GM19099 (cell line): Measurements from ENCODE around the gene RPS6KB1.

Experiments used
- POLR2A ChIP-seq: IDR thresholded peaks from 3 replicates; pipeline ENCODE4 v1.6.1; 2011; ENCODE audit warnings: low read depth; ENCODE audit not compliant: insufficient read length; ENCODE audit errors: extremely low read depth

The RPS6KB1 gene

GRCh38 chr17:59892924-59893675 lies at the start of gene RPS6KB1, which contains the start of gene TUBD1:
RPS6KB1 (plus strand) TSS chr17:59893121; CDS start chr17:59893185, 64 bp downstream.
TUBD1 (minus strand) TSS chr17:59892943; CDS start chr17:59891002, 1,941 bp downstream.
- TF ChIP-seq POLR2A: peak; percentile 97

GRCh38 chr17:59844884-59845594 lies 47.9 kb upstream of the RPS6KB1 start:
- no peak for TF ChIP-seq POLR2A

- TF ChIP-seq POLR2A: peak; percentile 51
Observed at GRCh38 chr17:59845595-59846393, 47.1 kb upstream of the RPS6KB1 start.

- no peak for TF ChIP-seq POLR2A
Observed at GRCh38 chr17:59846394-59847165, 46.3 kb upstream of the RPS6KB1 start.

GRCh38 chr17:59848385-59848668 lies 44.6 kb upstream of the RPS6KB1 start:
- no peak for TF ChIP-seq POLR2A

- no peak for TF ChIP-seq POLR2A
Observed at GRCh38 chr17:59848778-59849177, 44.1 kb upstream of the RPS6KB1 start.

- no peak for TF ChIP-seq POLR2A
Observed at GRCh38 chr17:59851439-59852375, 41.2 kb upstream of the RPS6KB1 start.

- peak; percentile 9 for TF ChIP-seq POLR2A
Observed at GRCh38 chr17:59853168-59853918, 39.6 kb upstream of the RPS6KB1 start.

GRCh38 chr17:59856859-59857794 lies 35.8 kb upstream of the RPS6KB1 start:
- TF ChIP-seq POLR2A: no peak

- TF ChIP-seq POLR2A: no peak
Observed at GRCh38 chr17:59858167-59858816, 34.6 kb upstream of the RPS6KB1 start.

- no peak for TF ChIP-seq POLR2A
Observed at GRCh38 chr17:59858932-59859331, 34.0 kb upstream of the RPS6KB1 start.
